G401 (cell line): ENCODE measurements around the gene KLK8. TPM values are rescaled to one million over a fixed set of nuclear protein-coding genes. Genes with fewer than 3 reads are reported as not detected.

Experiments used
- DNase-seq: peaks from one replicate; pipeline ENCODE4 v3.0.0-alpha.2; 2015; ENCODE audit warnings: low spot score
- in situ Hi-C: cut with HindIII; loops from 2 replicates; pipeline ENCODE4 v1.10.0; 2016; ENCODE audit warnings: low sequenced_read_pairs, mixed read lengths
- total RNA-seq: library from RNA; depleted of rRNA; stranded (reverse); fragments of >200 nt; shearing (Covaris generic); gene quantifications from 2 replicates; pipeline ENCODE4 v1.2.3, GENCODE V29; 2014

Gene KLK8
- total RNA-seq, 1 experiment from 2014 or later = not detected

DNA sequence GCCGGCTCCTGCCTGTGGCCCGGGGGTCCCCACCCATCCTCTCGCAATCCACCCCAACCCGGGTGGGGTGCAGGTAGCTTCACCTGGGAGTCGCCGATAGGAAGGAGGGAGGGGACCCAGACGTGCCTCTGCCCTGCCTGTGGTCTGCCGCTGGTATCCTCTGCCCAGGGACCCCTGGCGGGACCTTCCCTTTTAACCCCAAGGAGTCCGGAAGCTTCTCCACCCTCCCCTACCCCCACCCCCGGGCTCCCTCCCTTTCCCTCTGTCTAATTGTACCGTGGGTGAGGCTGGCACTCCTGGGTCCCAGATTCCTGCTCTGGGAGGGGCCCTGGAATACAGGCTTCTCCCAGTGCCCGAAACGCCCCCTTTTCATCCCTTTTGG lies 18.1 kb upstream of the KLK8 start, which contains the start of gene KLK10:
TSS of gene KLK10 (minus strand) at position 166 of the 382 bp plus-strand sequence. CDS start 579 bp downstream, outside the sequence.
- DNase-seq = no peak

GRCh38 chr19:51018745-51019543 lies 17.5 kb upstream of the KLK8 start:
- DNase-seq = peak; percentile 23
- in situ Hi-C loops = no loop called here

More for the DNA sequence above, 18.1 kb upstream of the KLK8 start, which contains the start of gene KLK10:
- in situ Hi-C loops = no loop called here

- peak; percentile 68 for DNase-seq
- in situ Hi-C loops = no loop called here
These were observed 15.6 kb upstream of the KLK8 start for GRCh38 chr19:51016798-51017683.

GRCh38 chr19:51015691-51016267 lies 14.4 kb upstream of the KLK8 start:
- in situ Hi-C loops = no loop called here
- no peak for DNase-seq

DNA sequence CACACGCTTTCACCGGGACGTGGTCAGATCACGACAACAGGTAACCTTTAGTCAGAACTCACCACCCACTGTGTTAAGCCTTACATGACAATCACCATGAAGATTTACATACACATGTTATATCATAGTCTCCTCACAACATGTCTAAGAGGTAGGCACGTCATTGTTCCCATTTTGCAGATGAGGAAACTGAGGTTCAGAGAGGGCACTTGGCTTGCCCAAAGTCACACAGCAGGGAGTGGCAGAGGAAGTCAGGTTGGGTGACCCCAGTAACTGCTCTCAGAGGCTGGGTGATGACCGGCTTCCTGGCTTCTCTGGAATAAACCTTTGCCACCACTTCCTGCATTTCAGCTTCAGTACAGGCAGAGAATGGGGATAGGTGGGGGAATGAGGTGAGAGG lies 12.8 kb upstream of the KLK8 start:
- in situ Hi-C loops = no loop called here
- DNase-seq = no peak

DNA sequence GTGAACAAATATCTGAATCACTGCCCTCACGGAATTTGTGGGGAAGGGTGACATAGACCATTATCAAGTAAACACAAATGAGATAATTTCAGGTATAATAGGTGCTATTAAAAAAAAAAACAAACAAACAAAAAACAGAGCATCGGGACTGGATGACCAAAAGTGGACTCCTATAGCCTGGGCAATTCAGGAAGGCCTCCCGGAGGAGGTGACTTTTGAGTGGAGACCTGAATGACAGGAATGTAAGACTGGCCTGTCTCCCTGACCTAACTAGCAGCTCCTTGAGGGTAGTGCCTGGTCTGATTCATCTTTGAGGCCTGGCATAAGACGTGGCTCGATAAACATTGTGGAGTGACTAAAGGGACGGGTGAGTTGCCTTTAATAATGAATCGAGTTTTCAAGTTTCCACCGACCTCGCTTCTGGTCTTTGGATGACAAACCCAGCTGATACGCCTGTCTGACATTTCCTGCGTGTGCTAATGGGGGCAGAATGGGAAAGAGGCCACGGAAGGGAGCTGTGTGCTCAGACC lies 11.3 kb upstream of the KLK8 start:
- no peak for DNase-seq
- in situ Hi-C loops = no loop called here

DNA sequence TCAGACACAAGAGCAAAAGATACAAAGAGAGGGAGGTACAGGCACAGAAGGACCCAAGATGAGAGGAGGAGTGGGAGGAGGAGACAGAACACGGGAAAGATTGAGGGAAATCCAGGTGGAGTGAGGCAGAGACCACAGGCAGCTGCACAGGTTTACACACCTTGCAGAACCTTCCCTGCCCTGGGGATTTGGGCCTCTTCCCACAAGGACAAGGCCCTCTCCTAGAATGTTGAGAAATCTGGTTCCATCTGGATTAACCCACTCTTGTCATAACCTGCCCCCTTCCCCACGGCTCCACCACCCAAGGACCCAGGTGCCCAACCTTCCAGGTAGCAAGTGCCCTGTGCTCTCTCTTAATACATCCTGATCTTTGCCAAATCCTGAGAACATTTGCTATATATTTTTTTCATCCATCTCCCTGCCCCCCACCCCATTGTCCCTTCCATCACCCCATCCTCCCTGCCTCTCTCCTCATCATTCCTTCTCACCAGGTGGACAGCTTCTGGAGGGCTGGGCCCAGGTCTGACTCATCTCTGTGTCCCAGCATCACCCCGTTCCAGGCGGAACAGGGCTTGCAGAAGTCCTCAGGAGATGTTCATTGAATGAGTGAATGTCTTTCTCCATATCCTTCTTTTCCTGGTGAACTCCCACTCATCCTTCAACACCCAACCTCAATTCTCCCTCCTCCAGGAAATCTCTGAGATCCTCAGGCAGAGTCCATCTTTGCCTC lies 8.8 kb upstream of the KLK8 start:
- in situ Hi-C loops = no loop called here
- no peak for DNase-seq

- DNase-seq = no peak
- in situ Hi-C loops = no loop called here
These were observed 7.9 kb upstream of the KLK8 start for GRCh38 chr19:51009061-51009891.

DNA sequence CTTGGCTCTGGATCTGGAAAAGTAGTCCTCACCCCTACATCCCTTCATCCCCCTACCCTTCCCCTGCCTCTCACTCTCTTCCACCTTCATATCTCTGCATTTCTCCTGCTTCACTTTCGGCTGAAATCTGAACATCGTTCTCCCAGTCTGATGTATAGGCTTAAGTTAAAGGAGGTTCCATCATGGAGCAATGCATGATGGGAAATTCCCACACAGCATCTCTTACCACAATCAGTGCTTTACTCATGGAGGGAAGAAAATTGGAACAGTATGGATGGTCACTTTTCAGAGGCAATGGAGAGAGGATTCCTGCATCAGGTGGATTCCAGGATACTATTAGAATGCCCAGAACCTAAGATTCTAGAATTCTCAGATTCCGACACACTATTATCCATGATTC lies 6.1 kb upstream of the KLK8 start:
- in situ Hi-C loops = no loop called here
- DNase-seq = no peak

GRCh38 chr19:51006406-51006805 lies 5.0 kb upstream of the KLK8 start:
- DNase-seq = no peak
- in situ Hi-C loops = no loop called here

GRCh38 chr19:51005248-51005647 lies 3.8 kb upstream of the KLK8 start:
- no peak for DNase-seq
- in situ Hi-C loops = no loop called here

DNA sequence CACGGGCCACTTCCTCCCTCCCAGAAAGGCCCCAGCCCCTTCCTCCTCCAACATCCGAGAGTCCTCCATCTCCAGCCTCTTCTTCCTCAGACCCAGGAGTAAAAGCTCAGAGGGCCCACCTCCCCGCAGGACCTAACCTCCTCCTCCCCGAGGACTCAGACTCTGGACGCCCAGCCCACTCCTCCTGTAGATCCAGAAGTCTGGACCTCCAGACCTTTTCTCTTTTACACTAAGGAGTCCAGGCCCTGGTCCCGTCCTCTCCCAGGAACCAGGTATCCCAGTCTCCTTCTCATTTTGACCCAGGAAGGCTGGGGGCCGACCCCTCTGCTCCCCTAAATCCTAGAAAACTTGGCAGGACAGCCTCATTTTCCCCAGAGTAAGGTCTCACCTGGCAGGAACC lies 1.9 kb upstream of the KLK8 start:
- in situ Hi-C loops = no loop called here

DNA sequence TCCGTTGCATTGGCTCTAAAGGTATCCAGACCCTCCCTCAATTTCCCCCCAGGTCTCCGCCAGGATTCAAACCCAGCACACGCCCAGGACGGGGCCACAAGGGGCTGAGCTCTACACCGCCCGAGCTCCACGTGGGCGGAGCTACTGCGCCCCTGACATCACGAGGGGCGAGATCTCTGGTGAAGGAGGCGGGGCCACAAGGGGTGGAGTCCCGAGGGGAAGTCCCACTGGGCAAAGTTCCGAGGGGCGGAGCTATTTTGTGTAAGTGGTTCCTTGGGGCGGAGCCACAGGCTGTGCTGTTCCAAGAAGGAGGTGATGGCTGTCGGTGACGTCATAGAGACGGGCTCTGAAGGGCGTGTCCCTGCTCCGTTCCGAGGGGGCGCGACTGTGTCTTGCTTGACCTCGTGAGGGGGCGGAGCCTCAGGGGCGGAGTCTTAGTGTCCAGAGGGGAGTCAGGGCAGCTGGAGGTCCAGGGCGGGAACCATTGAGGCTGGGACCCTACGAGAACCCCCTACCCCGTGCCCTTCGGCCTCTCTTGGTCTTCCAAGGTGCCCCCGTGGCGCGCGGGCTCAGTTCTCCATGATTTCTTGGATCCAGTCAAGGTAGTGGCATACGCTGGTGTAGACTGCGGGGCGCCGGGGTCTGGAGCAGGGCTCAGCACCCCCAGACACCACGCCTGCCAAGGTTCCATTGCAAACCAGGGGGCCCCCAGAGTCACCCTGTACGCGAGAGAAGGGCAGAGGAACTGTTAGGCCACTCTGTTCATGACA lies 1.3 kb upstream of the KLK8 start:
- in situ Hi-C loops = no loop called here
- DNase-seq = no peak

More for the DNA sequence above, 1.9 kb upstream of the KLK8 start:
- no peak for DNase-seq

GRCh38 chr19:51002089-51002532 lies 707 bp upstream of the KLK8 start:
- in situ Hi-C loops = no loop called here
- no peak for DNase-seq

- in situ Hi-C loops = no loop called here
- no peak for DNase-seq
These were observed 423 bp downstream of the KLK8 start for GRCh38 chr19:51000981-51001380.

DNA sequence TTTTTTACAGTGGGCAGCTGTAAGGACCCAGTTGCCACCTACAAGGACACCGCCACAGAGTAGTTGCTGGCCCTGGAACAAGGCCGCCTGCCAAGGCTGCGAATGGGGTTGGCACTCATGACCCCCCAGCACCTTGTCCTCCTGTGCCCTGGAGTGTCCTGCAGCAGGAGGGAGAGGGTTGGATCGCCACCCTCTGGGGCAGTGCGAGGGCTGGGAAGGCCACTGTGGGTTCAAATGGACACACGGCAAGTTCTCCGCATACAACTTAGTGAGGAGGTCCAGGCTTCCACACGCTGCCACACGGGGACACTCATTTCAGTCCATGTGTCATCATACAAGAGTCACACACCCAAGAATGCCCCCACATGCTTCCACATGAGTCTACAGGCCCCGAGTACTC lies 978 bp downstream of the KLK8 start:
- in situ Hi-C loops = no loop called here

DNA sequence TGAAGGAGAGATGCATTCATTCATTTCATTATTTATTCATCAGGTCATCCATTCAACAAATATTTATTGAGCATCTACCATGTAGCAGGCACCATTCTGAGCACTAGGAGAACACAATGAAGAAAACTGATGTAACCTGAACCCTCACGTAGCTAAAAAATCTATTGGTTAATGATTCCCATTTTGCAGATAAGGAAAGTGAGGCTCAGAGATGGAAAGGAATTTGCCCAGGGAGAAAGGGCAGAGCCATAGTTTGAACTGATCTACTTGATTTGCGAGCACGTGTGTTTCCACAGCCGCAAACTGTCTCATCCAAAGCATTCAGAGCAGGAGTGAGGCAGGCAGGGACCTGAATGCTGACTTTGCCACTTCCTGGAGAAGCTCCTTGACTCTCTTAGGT lies 2.7 kb downstream of the KLK8 start:
- in situ Hi-C loops = no loop called here
- DNase-seq = no peak

More for the DNA sequence above, 978 bp downstream of the KLK8 start:
- DNase-seq = no peak
